Heart right ventricle (tissue), 16 donors: Measurements from ENCODE around the gene ELAVL4. TPM values are rescaled to one million over a fixed set of nuclear protein-coding genes. Genes with fewer than 3 reads are reported as not detected.

Experiments used
- ATAC-seq, 8 donors: fragments of 200-7000 bp; cut with Tn5 transposase; one replicate each; pipeline ENCODE4 v1.9.1; 2020; ENCODE audit warnings: mild to moderate bottlenecking in 8 of 8, moderate library complexity in 8 of 8, moderate number of reproducible peaks in 1 of 8
- DNase-seq, 2 donors: peaks; one replicate each; pipeline ENCODE4 v3.0.0-alpha.2; 2020
- H3K27ac ChIP-seq, 10 donors: fragments of 200-600 bp; sonication (generic) in 2 of 10; one replicate each; pipeline versions ENCODE4 v1.5.0 to v1.8.0; 2020 to 2022; ENCODE audit warnings: mild to moderate bottlenecking in 3 of 10
- H3K27me3 ChIP-seq, 7 donors: fragments of 200-600 bp; one replicate each; pipeline ENCODE4 v1.8.0; 2021 to 2022; ENCODE audit warnings: mild to moderate bottlenecking in 2 of 7
- H3K36me3 ChIP-seq, 9 donors: fragments of 200-600 bp; sonication (generic) in 1 of 9; one replicate each; pipeline versions ENCODE4 v1.5.0 to v1.8.0; 2020 to 2022; ENCODE audit warnings: mild to moderate bottlenecking in 2 of 9
- H3K4me1 ChIP-seq, 9 donors: fragments of 200-600 bp; sonication (generic) in 1 of 9; one replicate each; pipeline versions ENCODE4 v1.5.0 to v1.8.0; 2020 to 2022; ENCODE audit warnings: mild to moderate bottlenecking in 4 of 9
- H3K4me3 ChIP-seq, 10 donors: fragments of 200-600 bp; sonication (generic) in 2 of 10; one replicate each; pipeline versions ENCODE4 v1.5.0 to v1.8.0; 2020 to 2022; ENCODE audit warnings: mild to moderate bottlenecking in 7 of 10, moderate library complexity in 2 of 10
- H3K9me3 ChIP-seq, 11 donors: fragments of 200-600 bp in 10 of 11; sonication (generic) in 2 of 11; one replicate each; pipeline versions ENCODE4 v1.5.0 to v1.8.0; 2013 to 2022; ENCODE audit warnings: mild to moderate bottlenecking in 2 of 11, control low read depth in 1 of 11, moderate library complexity in 1 of 11
- CTCF ChIP-seq, 9 donors: fragments of 200-600 bp; sonication (generic) in 2 of 9; IDR thresholded peaks; one replicate each; pipeline versions ENCODE4 v1.5.0 to v1.8.0; 2021 to 2022; ENCODE audit warnings: antibody characterized with exemption in 9 of 9, mild to moderate bottlenecking in 5 of 9, moderate library complexity in 1 of 9
- WGBS, 2 donors: extraction: QIAGEN DNeasy Blood & Tissue Kit; methylation state at CpG; one replicate each; pipeline ENCODE4 v1.1.7; 2013; ENCODE audit warnings: inconsistent platforms in 1 of 2; 5-methylcytosine and 5-hydroxymethylcytosine counted together
- intact Hi-C, 10 donors: fragments of 100-400 bp; cut with DNase I; formaldehyde crosslinking; loops; one replicate each; pipeline versions ENCODE4 v1.11.1 to v1.14.2; 2022
- polyA plus RNA-seq, 2 donors: library from polyadenylated mRNA; stranded (reverse); fragments of 200-250 nt; gene quantifications; one replicate each; pipeline ENCODE4 v1.2.3, GENCODE V29; 2013
- total RNA-seq, 10 donors: library from RNA; stranded (reverse); fragmentation: NEBNext Ultra II Directional in 3 of 10; extraction: Animal tissue kit (Norgen Biotek cat#: 25700) in 3 of 10; gene quantifications; one replicate each; pipeline versions ENCODE4 v1.2.1 to v1.2.4, GENCODE V29; 2021 to 2023
- donor health status: Arrhythmogenic right ventricular cardiomyopathy.
- donor health status: ischemic (EF 13 %, LVEDD 7.1; RV severe dilation, severe dysfunction).
- donor health status: healthy with polysubstance abuse.
- donor health status: DM: no; HTN: yes; CAD: no.
- donor health status: DM: no; HTN: no; CAD: no.
- donor health status: ischemic (EF 25% LVEDD 6.9; RV normal size, moderate dysfunction).
- donor health status: ischemic (EF 25% LVEDD 5.7; RV mildly dilated, moderate dysfunction).
- donor health status: healthy.
- donor health status: DM: yes; HTN: yes; CAD: no.
- donor health status: Ischemic cardiomyopathy.
- donor health status: ischemic (EF 35%, LVEDD 5.7; RV mildly dilated, moderate dysfunction).
- donor health status: nonischemic (EF 11% LVEDD 7.7; RV severe dilation, severe dysfunction).
- donor health status: DM: yes; HTN: yes; CAD: no.
- donor health status: PGD.
- donor health status: ischemic (EF 29% LVEDD 5.4; RV normal size, mild dysfunction).
- donor health status: nonischemic (EF 23%, LVEDD 6.1; RV moderate dilation, normal function).

Gene ELAVL4
- total and polyA plus RNA-seq, 12 donors = 0.03 to 0.49 (median 0.09) TPM; not detected in 9

DNA sequence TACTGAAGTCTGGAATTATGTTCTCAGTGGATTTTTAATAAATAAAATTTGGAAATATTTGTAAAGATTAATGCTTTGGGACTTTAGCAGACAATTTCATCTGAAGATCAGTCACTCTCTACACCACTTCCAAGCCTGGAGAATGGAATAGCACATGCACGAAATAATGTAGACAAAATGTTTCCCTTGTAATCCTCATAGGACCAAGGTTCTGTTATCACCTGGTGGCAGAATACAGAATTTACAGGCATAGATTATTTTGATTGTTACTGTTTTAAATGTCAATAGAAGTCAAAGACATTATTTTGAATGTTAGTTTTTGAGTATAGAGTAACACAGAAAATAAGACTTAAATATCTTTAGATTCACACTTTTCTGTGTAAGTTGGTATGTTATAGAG is 9.1 kb upstream of the ELAVL4 start:
- H3K9me3 ChIP-seq = no peaks in the 10 kb centered on the region
- H3K4me1 ChIP-seq = no peaks in the 10 kb centered on the region
- no peak overlapping the region for H3K27ac ChIP-seq
- no peak for TF ChIP-seq CTCF (IDR thresholded peaks at IDR 0.05)
- ATAC-seq (no peak), DNase-seq (no peak)
- WGBS, 2 donors = 67 to 68% methylated on average over 1 of the region's 1 CpG
- no peak overlapping the region for H3K4me3 ChIP-seq
- peaks cover 0 to 13% (median 0%) of the 10 kb centered on the region in 7 donors for H3K27me3 ChIP-seq
- intact Hi-C loops = no loop called here
- H3K36me3 ChIP-seq = no peaks in the 10 kb centered on the region

DNA sequence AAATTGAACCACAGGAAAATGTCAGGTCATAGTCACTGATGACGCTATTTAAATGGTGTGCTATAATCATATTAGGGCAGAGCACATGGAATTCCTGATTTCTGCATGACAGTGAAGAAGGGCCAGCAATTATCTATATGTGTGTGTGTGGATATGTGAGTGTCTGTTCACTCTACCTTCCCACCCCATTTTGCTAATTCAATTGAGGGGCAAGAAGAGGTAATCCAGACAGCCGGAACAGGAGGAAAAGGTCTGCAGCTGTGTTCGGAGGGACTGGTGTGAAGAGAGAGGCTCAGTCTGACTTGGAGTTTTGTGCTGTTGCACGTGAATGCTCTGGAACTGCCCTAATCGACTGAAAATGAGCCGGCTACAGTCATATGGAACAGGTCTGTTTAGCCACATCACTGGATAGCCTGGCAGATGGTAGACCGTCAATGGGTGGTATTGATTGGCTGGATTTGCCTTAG is 5.1 kb upstream of the ELAVL4 start:
- Histone ChIP-seq H3K27me3 (peaks cover 0 to 25% (median 18%) of the 10 kb centered on the region in 7 donors), H3K27ac (no peak overlapping the region), H3K36me3 (no peaks in the 10 kb centered on the region), H3K9me3 (no peaks in the 10 kb centered on the region), H3K4me3 (no peak overlapping the region), H3K4me1 (no peaks in the 10 kb centered on the region)
- intact Hi-C loops = no loop called here
- 67 to 77% methylated on average over 7 of the region's 7 CpGs for whole genome bisulfite sequencing, 2 donors
- no peak for ATAC-seq
- no peak for DNase-seq
- no peak for TF ChIP-seq CTCF (IDR thresholded peaks at IDR 0.05)

- Histone ChIP-seq H3K4me3 (no peak overlapping the region), H3K27ac (no peak overlapping the region), H3K36me3 (no peaks in the 10 kb centered on the region), H3K4me1 (peaks cover 0 to 6% (median 0%) of the 10 kb centered on the region in 9 donors), H3K27me3 (peaks cover 0 to 43% (median 32%) of the 10 kb centered on the region in 7 donors), H3K9me3 (no peaks in the 10 kb centered on the region)
- DNase-seq (no peak), ATAC-seq (no peak)
- intact Hi-C loops = no loop called here
- TF ChIP-seq CTCF (IDR thresholded peaks at IDR 0.05) = no peak
- 61 to 63% methylated on average over 3 of the region's 3 CpGs for WGBS, 2 donors
Measured at GRCh38 chr1:50105433-50105832, 3.3 kb upstream of the ELAVL4 start.

DNA sequence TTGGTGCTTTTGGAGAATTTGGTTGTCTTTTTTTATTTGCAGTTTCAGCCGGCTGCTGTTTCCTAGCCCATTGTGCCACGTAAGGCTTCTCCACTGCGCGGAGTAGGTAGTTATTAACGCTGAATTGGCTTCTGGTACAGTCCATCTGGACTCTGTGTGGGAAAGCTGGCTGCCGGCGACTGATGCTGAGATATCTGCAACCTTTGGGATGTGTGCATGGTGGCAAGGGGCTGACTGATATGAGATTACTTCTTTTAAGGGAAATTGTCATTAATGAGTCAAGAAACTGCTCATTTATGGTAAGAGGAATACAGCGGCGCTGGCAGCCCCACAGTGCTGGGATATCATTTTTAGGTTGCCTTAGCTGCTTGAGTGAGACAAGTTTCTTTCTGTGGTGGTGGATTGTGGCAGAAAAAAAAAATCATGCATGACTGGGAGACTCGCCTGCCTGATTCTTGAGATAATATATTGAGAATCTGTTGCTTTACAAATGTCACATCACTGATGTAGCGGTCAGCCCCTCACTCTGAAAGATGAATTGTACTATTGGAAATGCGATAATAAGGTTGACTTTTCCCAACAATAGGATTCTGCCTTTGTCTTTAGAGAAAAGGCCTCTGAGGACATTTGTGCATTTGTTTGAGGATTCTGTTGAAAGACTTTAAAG is 2.5 kb upstream of the ELAVL4 start:
- H3K27me3 ChIP-seq = peaks cover 0 to 51% (median 40%) of the 10 kb centered on the region in 7 donors
- WGBS, 2 donors = 77 to 85% methylated on average over 12 of the region's 12 CpGs
- H3K9me3 ChIP-seq = no peaks in the 10 kb centered on the region
- H3K4me3 ChIP-seq = no peak overlapping the region
- DNase-seq (no peak), ATAC-seq (no peak)
- peaks cover 0 to 6% (median 0%) of the 10 kb centered on the region in 9 donors for H3K4me1 ChIP-seq
- no peaks in the 10 kb centered on the region for H3K36me3 ChIP-seq
- intact Hi-C loops = no loop called here
- H3K27ac ChIP-seq = no peak overlapping the region
- TF ChIP-seq CTCF (IDR thresholded peaks at IDR 0.05) = no peak
